ENCODE measurements around the gene ARMC6. TPM values are rescaled to one million over a fixed set of nuclear protein-coding genes. Genes with fewer than 3 reads are reported as not detected.
A peak's percentile ranks its signal among the peaks of the same experiment; 100 is the strongest.

Gene ARMC6
- total RNA-seq, 4 donors from 2014 or later, result 28.3 to 32.0 (median 28.7) TPM

DNA sequence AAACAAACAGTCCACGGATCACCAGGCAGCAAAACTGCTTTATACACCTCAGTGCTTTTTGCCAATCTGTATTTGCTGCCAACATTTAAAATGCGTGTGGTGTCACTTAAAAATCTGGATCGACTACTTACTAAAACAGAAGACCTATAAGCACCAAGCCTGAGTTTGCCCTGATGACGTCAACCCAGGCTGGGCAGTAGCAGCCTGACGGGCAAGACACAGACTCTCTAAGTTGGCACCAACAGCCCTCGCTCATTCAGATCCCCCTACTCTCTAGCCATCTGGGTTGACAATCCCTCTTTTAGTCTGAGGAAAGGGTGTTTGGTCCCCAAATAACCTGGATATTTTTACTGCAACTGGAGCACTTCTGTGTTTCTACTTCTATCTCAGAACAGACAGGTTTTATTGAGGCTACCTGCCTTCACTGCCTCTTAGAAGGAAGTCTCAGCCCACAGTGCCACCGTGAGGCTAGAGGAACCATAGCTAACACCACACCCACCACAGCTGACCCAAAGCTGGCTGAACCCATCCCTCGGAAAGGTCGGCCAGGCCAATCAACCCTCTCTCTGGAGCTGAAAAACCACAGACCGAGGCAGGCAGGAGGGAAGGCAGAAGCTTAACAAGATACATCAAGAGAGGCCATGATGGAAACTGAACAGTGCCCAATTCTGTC, 7.0 kb upstream of the ARMC6 start:
- H3K27ac ChIP-seq, result peak overlapping the region; percentile 54 to 84 (median 68)
- intact Hi-C loops (cut with DNase I), result no loop called here
- no peak for TF ChIP-seq POLR2A (IDR thresholded peaks at IDR 0.05)
- TF ChIP-seq, protein P1, sequence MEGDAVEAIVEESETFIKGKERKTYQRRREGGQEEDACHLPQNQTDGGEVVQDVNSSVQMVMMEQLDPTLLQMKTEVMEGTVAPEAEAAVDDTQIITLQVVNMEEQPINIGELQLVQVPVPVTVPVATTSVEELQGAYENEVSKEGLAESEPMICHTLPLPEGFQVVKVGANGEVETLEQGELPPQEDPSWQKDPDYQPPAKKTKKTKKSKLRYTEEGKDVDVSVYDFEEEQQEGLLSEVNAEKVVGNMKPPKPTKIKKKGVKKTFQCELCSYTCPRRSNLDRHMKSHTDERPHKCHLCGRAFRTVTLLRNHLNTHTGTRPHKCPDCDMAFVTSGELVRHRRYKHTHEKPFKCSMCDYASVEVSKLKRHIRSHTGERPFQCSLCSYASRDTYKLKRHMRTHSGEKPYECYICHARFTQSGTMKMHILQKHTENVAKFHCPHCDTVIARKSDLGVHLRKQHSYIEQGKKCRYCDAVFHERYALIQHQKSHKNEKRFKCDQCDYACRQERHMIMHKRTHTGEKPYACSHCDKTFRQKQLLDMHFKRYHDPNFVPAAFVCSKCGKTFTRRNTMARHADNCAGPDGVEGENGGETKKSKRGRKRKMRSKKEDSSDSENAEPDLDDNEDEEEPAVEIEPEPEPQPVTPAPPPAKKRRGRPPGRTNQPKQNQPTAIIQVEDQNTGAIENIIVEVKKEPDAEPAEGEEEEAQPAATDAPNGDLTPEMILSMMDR (IDR thresholded peaks at IDR 0.05), result peak in 3 of 6 experiments; percentile 19 to 42 (median 30)
- WGBS, 2 donors, result 38 to 41% methylated on average over 9 to 10 of the region's 10 CpGs
- no peaks in the 10 kb centered on the region for H3K27me3 ChIP-seq
- H3K36me3 ChIP-seq, result peaks cover 10 to 99% (median 42%) of the 10 kb centered on the region in 3 donors
- no peaks in the 10 kb centered on the region for H3K9me3 ChIP-seq
- H3K4me3 ChIP-seq, result no peak overlapping the region
- H3K4me1 ChIP-seq, result peaks cover 0 to 64% (median 10%) of the 10 kb centered on the region in 3 donors
- DNase-seq, result no peak

DNA sequence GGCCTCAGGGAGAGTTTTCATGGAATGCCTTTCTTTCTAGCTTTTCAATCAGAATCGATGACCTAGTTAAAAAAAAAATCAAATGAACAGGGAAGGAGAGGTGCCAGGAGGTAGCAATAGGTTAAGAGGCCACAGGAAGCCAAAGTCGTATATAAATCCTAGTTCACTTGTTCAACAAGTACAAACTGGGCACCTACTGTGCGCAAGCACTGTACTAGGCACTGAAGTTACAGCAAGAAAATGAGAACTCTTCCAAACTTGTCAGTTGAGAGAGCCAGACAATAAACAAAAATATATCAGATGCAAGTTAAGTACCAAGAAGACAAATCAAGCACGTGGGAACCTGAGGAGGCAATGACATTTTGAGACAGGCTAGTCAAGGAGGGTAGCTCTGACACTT, 6.2 kb upstream of the ARMC6 start:
- Histone ChIP-seq H3K36me3 (peaks cover 10 to 94% (median 42%) of the 10 kb centered on the region in 3 donors), H3K9me3 (no peaks in the 10 kb centered on the region), H3K4me1 (peaks cover 6 to 64% (median 14%) of the 10 kb centered on the region in 3 donors), H3K27me3 (no peaks in the 10 kb centered on the region), H3K4me3 (no peak overlapping the region), H3K27ac (peak overlapping the region in 2 of 4 donors; percentile 82 to 84)
- TF ChIP-seq, protein P1 (IDR thresholded peaks at IDR 0.05), result no peak
- no peak for TF ChIP-seq POLR2A (IDR thresholded peaks at IDR 0.05)
- WGBS, 2 donors, result 78 to 88% methylated on average over 4 of the region's 4 CpGs
- intact Hi-C loops (cut with DNase I), result no loop called here
- DNase-seq, result no peak

DNA sequence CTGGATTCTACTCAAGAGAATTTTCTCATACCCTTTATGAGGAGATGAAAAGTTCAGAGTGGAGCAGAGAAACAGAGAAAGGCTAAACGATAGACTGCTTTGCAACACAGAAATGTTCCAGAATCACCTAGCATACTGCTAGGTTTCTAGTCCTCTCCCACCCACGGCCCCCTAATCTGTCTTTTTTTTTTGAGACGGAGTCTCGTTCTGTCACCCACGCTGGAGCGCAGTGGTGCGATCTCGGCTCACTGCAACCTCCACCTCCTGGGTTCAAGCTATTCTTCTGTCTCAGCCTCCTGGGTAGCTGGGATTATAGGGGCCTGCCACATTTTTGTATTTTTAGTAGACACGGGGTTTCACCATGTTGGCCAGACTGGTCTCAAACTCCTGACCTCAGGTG, 4.9 kb upstream of the ARMC6 start:
- Histone ChIP-seq H3K4me1 (peaks cover 11 to 58% (median 17%) of the 10 kb centered on the region in 3 donors), H3K27me3 (no peaks in the 10 kb centered on the region), H3K27ac (no peak overlapping the region), H3K4me3 (no peak overlapping the region), H3K36me3 (peaks cover 10 to 81% (median 42%) of the 10 kb centered on the region in 3 donors), H3K9me3 (no peaks in the 10 kb centered on the region)
- DNase-seq, result no peak
- WGBS, 2 donors, result 92% methylated on average over 9 of the region's 9 CpGs
- intact Hi-C loops (cut with DNase I), result no loop called here
- TF ChIP-seq, protein P1 (IDR thresholded peaks at IDR 0.05), result no peak
- no peak for TF ChIP-seq POLR2A (IDR thresholded peaks at IDR 0.05)

DNA sequence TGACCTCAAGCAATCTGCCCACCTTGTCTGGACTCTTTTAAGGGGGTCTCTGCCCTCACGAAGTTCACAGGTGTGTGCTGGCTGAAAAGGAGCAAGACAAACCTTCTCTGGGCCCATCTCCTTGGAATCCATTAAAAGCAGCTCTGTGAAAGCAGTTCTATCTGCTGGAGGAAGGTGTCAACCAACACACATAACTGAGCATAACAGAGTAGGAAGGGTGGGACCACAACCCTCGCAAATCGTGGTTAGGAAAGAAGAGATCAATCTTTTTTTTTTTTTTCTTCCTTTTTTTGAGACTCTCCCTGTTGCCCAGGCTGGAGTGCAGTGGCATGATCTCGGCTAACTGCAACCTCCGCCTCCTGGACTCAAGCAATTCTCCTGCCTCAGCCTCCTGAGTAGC, 1.5 kb upstream of the ARMC6 start:
- 49 to 73% methylated on average over 5 of the region's 5 CpGs for WGBS, 2 donors
- DNase-seq, result no peak
- H3K36me3 ChIP-seq, result peaks cover 10 to 47% (median 26%) of the 10 kb centered on the region in 3 donors
- H3K27me3 ChIP-seq, result no peaks in the 10 kb centered on the region
- intact Hi-C loops (cut with DNase I), result no loop called here
- H3K4me1 ChIP-seq, result peaks cover 18 to 48% (median 21%) of the 10 kb centered on the region in 3 donors
- TF ChIP-seq, protein P1 (IDR thresholded peaks at IDR 0.05), result no peak
- no peak for TF ChIP-seq POLR2A (IDR thresholded peaks at IDR 0.05)
- peak overlapping the region in 3 of 4 donors; percentile 95 to 99 (median 99) for H3K27ac ChIP-seq
- no peaks in the 10 kb centered on the region for H3K9me3 ChIP-seq
- H3K4me3 ChIP-seq, result peak overlapping the region in 3 of 4 donors; percentile 81 to 99 (median 95)

DNA sequence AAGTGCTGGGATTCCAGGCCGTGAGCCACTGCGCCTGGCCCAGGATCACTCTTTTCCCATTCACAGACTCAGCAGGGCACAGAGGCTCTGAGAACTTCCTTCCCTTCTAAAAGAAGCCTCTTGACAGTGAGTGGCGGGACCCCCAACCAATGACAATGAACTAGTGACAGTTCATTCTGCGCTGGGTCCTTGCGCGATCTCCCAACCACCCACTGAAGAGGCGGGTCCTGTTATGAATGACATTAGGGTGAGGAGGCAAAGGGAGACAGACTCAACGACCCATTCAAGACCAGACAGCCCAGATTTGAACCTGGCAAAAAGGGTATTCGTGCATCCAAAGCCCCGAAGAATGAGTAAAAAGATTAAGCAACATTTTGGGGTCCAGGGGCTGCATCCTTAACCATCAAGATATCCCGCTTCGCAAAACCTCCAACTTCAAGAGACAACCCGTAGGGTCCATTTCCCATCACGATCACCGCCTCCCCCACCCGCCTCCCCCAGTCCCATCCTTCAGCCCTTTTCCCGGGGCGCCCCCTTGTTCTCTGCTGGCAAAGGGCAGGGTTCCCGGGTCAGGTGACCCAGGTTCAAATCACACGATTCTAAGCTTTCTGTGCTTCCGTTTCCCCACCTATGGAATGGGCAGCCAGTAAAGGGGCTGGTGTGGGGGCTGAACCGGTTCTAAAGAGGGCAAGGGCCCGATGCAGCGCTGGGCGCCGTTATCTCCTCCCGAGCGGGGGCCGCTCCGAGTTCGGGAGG, 805 bp upstream of the ARMC6 start:
- Histone ChIP-seq H3K4me1 (peaks cover 18 to 44% (median 21%) of the 10 kb centered on the region in 3 donors), H3K27ac (peak overlapping the region; percentile 88 to 99 (median 97)), H3K27me3 (no peaks in the 10 kb centered on the region), H3K4me3 (peak overlapping the region; percentile 79 to 99 (median 88)), H3K9me3 (no peaks in the 10 kb centered on the region), H3K36me3 (peaks cover 10 to 40% (median 26%) of the 10 kb centered on the region in 3 donors)
- intact Hi-C loops (cut with DNase I), result no loop called here
- 7 to 9% methylated on average over 18 to 19 of the region's 31 CpGs for WGBS, 2 donors
- DNase-seq, result no peak
- TF ChIP-seq POLR2A (IDR thresholded peaks at IDR 0.05), result no peak
- TF ChIP-seq, protein P1 (IDR thresholded peaks at IDR 0.05), result no peak
